ENCODE data around the gene PHYHD1.

Gene PHYHD1

DNA sequence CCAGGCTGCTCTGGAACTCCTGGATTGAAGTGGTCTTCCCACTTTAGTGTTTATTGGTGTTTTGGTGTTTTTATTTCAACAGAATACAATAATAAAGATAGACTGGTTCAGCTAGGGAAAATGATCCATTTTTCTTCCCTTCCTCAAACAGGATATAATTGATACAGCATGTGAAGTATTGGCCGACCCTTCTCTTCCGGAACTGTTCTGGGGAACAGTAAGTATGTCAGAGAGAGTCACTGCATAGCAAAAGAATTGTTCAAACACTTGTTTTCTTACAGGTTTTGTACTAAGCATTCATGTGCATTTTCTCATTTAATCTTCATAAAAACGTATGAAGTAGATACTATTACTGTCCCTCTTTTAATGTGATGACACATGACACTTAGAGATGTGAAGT is 58.3 kb downstream of the PHYHD1 start:
- DNase-seq (ENCODE audit: low read depth), result no peak
- H3K4me3 ChIP-seq (ENCODE audit: low read depth, low read length), result no peak overlapping the region
- TF ChIP-seq, protein P1, sequence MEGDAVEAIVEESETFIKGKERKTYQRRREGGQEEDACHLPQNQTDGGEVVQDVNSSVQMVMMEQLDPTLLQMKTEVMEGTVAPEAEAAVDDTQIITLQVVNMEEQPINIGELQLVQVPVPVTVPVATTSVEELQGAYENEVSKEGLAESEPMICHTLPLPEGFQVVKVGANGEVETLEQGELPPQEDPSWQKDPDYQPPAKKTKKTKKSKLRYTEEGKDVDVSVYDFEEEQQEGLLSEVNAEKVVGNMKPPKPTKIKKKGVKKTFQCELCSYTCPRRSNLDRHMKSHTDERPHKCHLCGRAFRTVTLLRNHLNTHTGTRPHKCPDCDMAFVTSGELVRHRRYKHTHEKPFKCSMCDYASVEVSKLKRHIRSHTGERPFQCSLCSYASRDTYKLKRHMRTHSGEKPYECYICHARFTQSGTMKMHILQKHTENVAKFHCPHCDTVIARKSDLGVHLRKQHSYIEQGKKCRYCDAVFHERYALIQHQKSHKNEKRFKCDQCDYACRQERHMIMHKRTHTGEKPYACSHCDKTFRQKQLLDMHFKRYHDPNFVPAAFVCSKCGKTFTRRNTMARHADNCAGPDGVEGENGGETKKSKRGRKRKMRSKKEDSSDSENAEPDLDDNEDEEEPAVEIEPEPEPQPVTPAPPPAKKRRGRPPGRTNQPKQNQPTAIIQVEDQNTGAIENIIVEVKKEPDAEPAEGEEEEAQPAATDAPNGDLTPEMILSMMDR (conservative IDR thresholded peaks at IDR 0.05; ENCODE audit: low read depth, low read length), result no peak

GRCh38 chr9:128983536-128983935 is 62.8 kb downstream of the PHYHD1 start:
- no peak for DNase-seq (ENCODE audit: low read depth)
- TF ChIP-seq, protein P1 (conservative IDR thresholded peaks at IDR 0.05; ENCODE audit: low read depth, low read length), result no peak

DNA sequence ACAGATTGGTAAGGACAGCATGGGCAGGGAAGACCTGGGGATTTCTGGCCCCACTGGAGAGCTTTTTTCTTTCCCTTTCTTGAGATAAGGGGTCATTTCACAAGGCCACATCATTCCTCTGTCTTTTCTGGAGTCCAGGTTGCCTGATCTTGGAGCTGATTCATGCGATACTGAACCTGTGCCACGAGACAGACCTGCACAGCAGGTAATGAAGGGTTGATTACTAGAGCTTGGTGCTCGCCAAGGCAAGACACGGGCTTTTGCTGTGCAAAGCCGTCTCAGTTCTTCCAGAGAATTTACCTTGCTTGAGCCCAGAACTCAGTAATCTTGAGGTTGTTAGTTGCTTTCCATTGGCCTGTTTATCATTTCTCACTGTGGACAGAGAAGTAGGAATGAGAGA is 65.9 kb downstream of the PHYHD1 start:
- TF ChIP-seq, protein P1 (conservative IDR thresholded peaks at IDR 0.05; ENCODE audit: low read depth, low read length), result no peak
- no peak for DNase-seq (ENCODE audit: low read depth)
- H3K4me3 ChIP-seq (ENCODE audit: low read depth, low read length), result no peak overlapping the region

More at GRCh38 chr9:128983536-128983935, 62.8 kb downstream of the PHYHD1 start:
- no peak overlapping the region for H3K4me3 ChIP-seq (ENCODE audit: low read depth, low read length)

DNA sequence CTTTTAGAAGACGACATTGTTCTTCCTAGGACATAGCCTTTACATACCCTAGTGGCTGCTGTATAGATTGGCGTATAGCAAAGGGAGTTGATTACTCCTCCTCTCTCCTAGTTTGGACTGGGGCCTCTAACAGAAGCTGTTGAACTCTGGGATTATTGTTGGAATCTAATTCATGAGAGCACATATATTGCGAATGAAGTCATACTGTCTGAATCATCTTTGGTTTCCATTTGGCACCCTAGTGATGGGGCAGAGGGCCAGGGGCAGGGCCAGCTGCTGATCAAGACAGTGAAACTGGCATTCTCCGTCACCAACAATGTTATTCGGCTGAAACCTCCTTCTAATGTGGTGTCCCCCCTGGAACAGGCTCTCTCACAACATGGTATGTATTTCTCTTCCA is 67.0 kb downstream of the PHYHD1 start:
- TF ChIP-seq, protein P1 (conservative IDR thresholded peaks at IDR 0.05; ENCODE audit: low read depth, low read length), result no peak
- no peak overlapping the region for H3K4me3 ChIP-seq (ENCODE audit: low read depth, low read length)
- peak; percentile 74 for DNase-seq (ENCODE audit: low read depth)
